ENCODE results near the gene UBTD1. TPM values are rescaled to one million over a fixed set of nuclear protein-coding genes. Genes with fewer than 3 reads are reported as not detected.

UBTD1 gene
- total and polyA plus RNA-seq, 10 of the 15 experiments (the other 5 are each of a cell fraction or from before 2014, with no cell fraction given): 0.04 to 1.5 (median 1.2) TPM; not detected in 1

Other genes starting within 250 kb of the UBTD1 start
Only the 7 nearest of the 16 such genes appear.
- 900 and 915 TPM in 2 replicates for gene PGAM1, start 72.7 kb upstream of the UBTD1 start, total RNA-seq (2014; rRNA removed)
- 522 and 529 TPM in 2 replicates for gene PGAM1, start 72.7 kb upstream of the UBTD1 start, total RNA-seq (2014; rRNA removed; fragmentation: Illumina TruSeq; extraction: Trizol)
- 716 and 743 TPM in 2 replicates for gene PGAM1, start 72.7 kb upstream of the UBTD1 start, total RNA-seq (2021)
- gene PGAM1, start 72.7 kb upstream of the UBTD1 start, polyA plus RNA-seq (2011; rRNA removed): 1,223 and 1,362 TPM in 2 replicates
- gene PGAM1, start 72.7 kb upstream of the UBTD1 start, polyA plus RNA-seq (2014; fragmentation: Illumina TruSeq; extraction: Trizol): 458 and 657 TPM in 2 replicates
- 100 to 1,000 TPM; 115 to 271 TPM for gene PGAM1, start 72.7 kb upstream of the UBTD1 start, polyA plus RNA-seq (2014; fragmentation: Nextera tagmentation; extraction: Ambion mirVana)
- 761 and 772 TPM in 2 replicates for gene PGAM1, start 72.7 kb upstream of the UBTD1 start, polyA plus RNA-seq (2014; rRNA removed)
- 1,000 to 10,000 TPM; 1,161 to 1,235 TPM for gene PGAM1, start 72.7 kb upstream of the UBTD1 start, polyA plus RNA-seq (2016; fragmentation: Nextera tagmentation; extraction: Ambion mirVana)
- 63.1 and 65.8 TPM in 2 replicates for gene EXOSC1, start 52.9 kb upstream of the UBTD1 start, total RNA-seq (2014; rRNA removed)
- gene EXOSC1, start 52.9 kb upstream of the UBTD1 start, total RNA-seq (2014; rRNA removed; fragmentation: Illumina TruSeq; extraction: Trizol): 63.8 and 65.7 TPM in 2 replicates
- 43.4 and 50.3 TPM in 2 replicates for gene EXOSC1, start 52.9 kb upstream of the UBTD1 start, total RNA-seq (2021)
- gene EXOSC1, start 52.9 kb upstream of the UBTD1 start, polyA plus RNA-seq (2011; rRNA removed): 50.8 and 53.7 TPM in 2 replicates
- gene EXOSC1, start 52.9 kb upstream of the UBTD1 start, polyA plus RNA-seq (2014; fragmentation: Illumina TruSeq; extraction: Trizol): 80.5 and 83.4 TPM in 2 replicates
- gene EXOSC1, start 52.9 kb upstream of the UBTD1 start, polyA plus RNA-seq (2014; fragmentation: Nextera tagmentation; extraction: Ambion mirVana): 100 to 1,000 TPM in 1 of 2 experiments, 10 to 100 TPM in 1; 88.8 to 121 TPM
- gene EXOSC1, start 52.9 kb upstream of the UBTD1 start, polyA plus RNA-seq (2014; rRNA removed): 65.7 and 66.7 TPM in 2 replicates
- 100 to 1,000 TPM; 116 to 119 TPM for gene EXOSC1, start 52.9 kb upstream of the UBTD1 start, polyA plus RNA-seq (2016; fragmentation: Nextera tagmentation; extraction: Ambion mirVana)
- 30.0 and 30.6 TPM in 2 replicates for gene ZDHHC16, start 52.7 kb upstream of the UBTD1 start, total RNA-seq (2014; rRNA removed)
- gene ZDHHC16, start 52.7 kb upstream of the UBTD1 start, total RNA-seq (2014; rRNA removed; fragmentation: Illumina TruSeq; extraction: Trizol): 27.3 and 29.6 TPM in 2 replicates
- 27.7 and 30.5 TPM in 2 replicates for gene ZDHHC16, start 52.7 kb upstream of the UBTD1 start, total RNA-seq (2021)
- gene ZDHHC16, start 52.7 kb upstream of the UBTD1 start, polyA plus RNA-seq (2011; rRNA removed): 17.6 and 25.7 TPM in 2 replicates
- 40.7 and 43.2 TPM in 2 replicates for gene ZDHHC16, start 52.7 kb upstream of the UBTD1 start, polyA plus RNA-seq (2014; fragmentation: Illumina TruSeq; extraction: Trizol)
- 10 to 100 TPM; 16.8 to 20.0 TPM for gene ZDHHC16, start 52.7 kb upstream of the UBTD1 start, polyA plus RNA-seq (2014; fragmentation: Nextera tagmentation; extraction: Ambion mirVana)
- 26.5 and 27.8 TPM in 2 replicates for gene ZDHHC16, start 52.7 kb upstream of the UBTD1 start, polyA plus RNA-seq (2014; rRNA removed)
- gene ZDHHC16, start 52.7 kb upstream of the UBTD1 start, polyA plus RNA-seq (2016; fragmentation: Nextera tagmentation; extraction: Ambion mirVana): 10 to 100 TPM; 56.6 to 63.1 TPM
- gene MMS19, start 502 bp upstream of the UBTD1 start, total RNA-seq (2014; rRNA removed): 90.8 and 97.3 TPM in 2 replicates
- 49.1 and 54.4 TPM in 2 replicates for gene MMS19, start 502 bp upstream of the UBTD1 start, total RNA-seq (2014; rRNA removed; fragmentation: Illumina TruSeq; extraction: Trizol)
- 71.7 and 74.3 TPM in 2 replicates for gene MMS19, start 502 bp upstream of the UBTD1 start, total RNA-seq (2021)
- gene MMS19, start 502 bp upstream of the UBTD1 start, polyA plus RNA-seq (2011; rRNA removed): 99.9 and 112 TPM in 2 replicates
- 54.7 and 57.6 TPM in 2 replicates for gene MMS19, start 502 bp upstream of the UBTD1 start, polyA plus RNA-seq (2014; fragmentation: Illumina TruSeq; extraction: Trizol)
- gene MMS19, start 502 bp upstream of the UBTD1 start, polyA plus RNA-seq (2014; fragmentation: Nextera tagmentation; extraction: Ambion mirVana): 10 to 100 TPM; 40.2 to 74.3 TPM
- 86.3 and 96.8 TPM in 2 replicates for gene MMS19, start 502 bp upstream of the UBTD1 start, polyA plus RNA-seq (2014; rRNA removed)
- 10 to 100 TPM; 54.4 to 63.7 TPM for gene MMS19, start 502 bp upstream of the UBTD1 start, polyA plus RNA-seq (2016; fragmentation: Nextera tagmentation; extraction: Ambion mirVana)
- gene ANKRD2, start 73.9 kb downstream of the UBTD1 start, total RNA-seq (2014; rRNA removed): 0.11 and 0.23 TPM in 2 replicates
- gene ANKRD2, start 73.9 kb downstream of the UBTD1 start, total RNA-seq (2014; rRNA removed; fragmentation: Illumina TruSeq; extraction: Trizol): not detected in 2 replicates
- gene ANKRD2, start 73.9 kb downstream of the UBTD1 start, total RNA-seq (2021): not detected in 2 replicates
- gene ANKRD2, start 73.9 kb downstream of the UBTD1 start, polyA plus RNA-seq (2011; rRNA removed): 0.14 and 0.18 TPM in 2 replicates
- not detected in 2 replicates for gene ANKRD2, start 73.9 kb downstream of the UBTD1 start, polyA plus RNA-seq (2014; fragmentation: Illumina TruSeq; extraction: Trizol)
- gene ANKRD2, start 73.9 kb downstream of the UBTD1 start, polyA plus RNA-seq (2014; fragmentation: Nextera tagmentation; extraction: Ambion mirVana): not detected
- 0.08 TPM in 1 of 2 replicates, not detected in the other for gene ANKRD2, start 73.9 kb downstream of the UBTD1 start, polyA plus RNA-seq (2014; rRNA removed)
- not detected for gene ANKRD2, start 73.9 kb downstream of the UBTD1 start, polyA plus RNA-seq (2016; fragmentation: Nextera tagmentation; extraction: Ambion mirVana)
- not detected in 2 replicates for gene HOGA1, start 85.5 kb downstream of the UBTD1 start, total RNA-seq (2014; rRNA removed)
- gene HOGA1, start 85.5 kb downstream of the UBTD1 start, total RNA-seq (2014; rRNA removed; fragmentation: Illumina TruSeq; extraction: Trizol): 0.09 TPM in 1 of 2 replicates, not detected in the other
- gene HOGA1, start 85.5 kb downstream of the UBTD1 start, total RNA-seq (2021): not detected in 2 replicates
- gene HOGA1, start 85.5 kb downstream of the UBTD1 start, polyA plus RNA-seq (2011; rRNA removed): 0.12 and 0.19 TPM in 2 replicates
- gene HOGA1, start 85.5 kb downstream of the UBTD1 start, polyA plus RNA-seq (2014; fragmentation: Illumina TruSeq; extraction: Trizol): 0.01 TPM in 1 of 2 replicates, not detected in the other
- under 1 TPM in 1 of 2 experiments, not detected in 1; 0.06 TPM for gene HOGA1, start 85.5 kb downstream of the UBTD1 start, polyA plus RNA-seq (2014; fragmentation: Nextera tagmentation; extraction: Ambion mirVana)
- 0.05 TPM in 1 of 2 replicates, not detected in the other for gene HOGA1, start 85.5 kb downstream of the UBTD1 start, polyA plus RNA-seq (2014; rRNA removed)
- gene HOGA1, start 85.5 kb downstream of the UBTD1 start, polyA plus RNA-seq (2016; fragmentation: Nextera tagmentation; extraction: Ambion mirVana): not detected
- gene C10orf62, start 90.8 kb downstream of the UBTD1 start, total RNA-seq (2014; rRNA removed): not detected in 2 replicates
- 0.14 TPM in 1 of 2 replicates, not detected in the other for gene C10orf62, start 90.8 kb downstream of the UBTD1 start, total RNA-seq (2014; rRNA removed; fragmentation: Illumina TruSeq; extraction: Trizol)
- not detected in 2 replicates for gene C10orf62, start 90.8 kb downstream of the UBTD1 start, total RNA-seq (2021)
- not detected in 2 replicates for gene C10orf62, start 90.8 kb downstream of the UBTD1 start, polyA plus RNA-seq (2011; rRNA removed)
- not detected in 2 replicates for gene C10orf62, start 90.8 kb downstream of the UBTD1 start, polyA plus RNA-seq (2014; fragmentation: Illumina TruSeq; extraction: Trizol)
- gene C10orf62, start 90.8 kb downstream of the UBTD1 start, polyA plus RNA-seq (2014; fragmentation: Nextera tagmentation; extraction: Ambion mirVana): not detected
- gene C10orf62, start 90.8 kb downstream of the UBTD1 start, polyA plus RNA-seq (2014; rRNA removed): not detected in 2 replicates
- gene C10orf62, start 90.8 kb downstream of the UBTD1 start, polyA plus RNA-seq (2016; fragmentation: Nextera tagmentation; extraction: Ambion mirVana): not detected

Data from GM12878 (cell line).